ENCODE measurements around the gene GNPTAB. TPM values are rescaled to one million over a fixed set of nuclear protein-coding genes. Genes with fewer than 3 reads are reported as not detected.

The GNPTAB gene
- polyA plus RNA-seq, 5 donors = 34.7 to 51.2 (median 48.8) TPM

GRCh38 chr12:101697197-101697929, 133.4 kb downstream of the GNPTAB start, which contains the start of gene CHPT1:
CHPT1 (plus strand) TSS chr12:101697640; CDS start chr12:101697862, 222 bp downstream.
- DNase-seq = peak; percentile 34 to 42

GRCh38 chr12:101696251-101697196, 134.2 kb downstream of the GNPTAB start:
- peak; percentile 18 to 32 for DNase-seq

GRCh38 chr12:101695706-101696105, 135.1 kb downstream of the GNPTAB start:
- no peak for DNase-seq

Other genes with a start within 250 kb of the GNPTAB start
- gene MYBPC1, start 236.0 kb downstream of the GNPTAB start, polyA plus RNA-seq (ENCODE audit: insufficient read depth in 1 of 5, insufficient read length in 5 of 5, low replicate concordance in 1 of 5) = 10 to 100 TPM in 1 of 5 donors, 1 to 10 TPM in 2, under 1 TPM in 1, not detected in 1; 0.49 to 84.2 (median 3.0) TPM
- 10 to 100 TPM; 26.3 to 29.7 (median 28.6) TPM for gene CHPT1, start 133.3 kb downstream of the GNPTAB start, polyA plus RNA-seq (ENCODE audit: insufficient read depth in 1 of 5, insufficient read length in 5 of 5, low replicate concordance in 1 of 5)
- 1 to 10 TPM in 4 of 5 donors, under 1 TPM in 1; 0.53 to 2.9 (median 1.4) TPM for gene SYCP3, start 91.5 kb downstream of the GNPTAB start, polyA plus RNA-seq (ENCODE audit: insufficient read depth in 1 of 5, insufficient read length in 5 of 5, low replicate concordance in 1 of 5)
- gene DRAM1, start 46.6 kb upstream of the GNPTAB start, polyA plus RNA-seq (ENCODE audit: insufficient read depth in 1 of 5, insufficient read length in 5 of 5, low replicate concordance in 1 of 5) = 10 to 100 TPM; 21.8 to 28.1 (median 24.7) TPM
- gene WASHC3, start 231.0 kb upstream of the GNPTAB start, polyA plus RNA-seq (ENCODE audit: insufficient read depth in 1 of 5, insufficient read length in 5 of 5, low replicate concordance in 1 of 5) = 10 to 100 TPM; 44.7 to 68.0 (median 57.1) TPM

All from right lung (tissue), 5 donors.